Endodermal cell (in vitro differentiated cells): ENCODE measurements around the gene PLAGL1. TPM values are rescaled to one million over a fixed set of nuclear protein-coding genes. Genes with fewer than 3 reads are reported as not detected.

ENCODE experiments used
- DNase-seq: peaks from one replicate; pipeline ENCODE4 v3.0.0-alpha.2; 2017
- H3K27ac ChIP-seq: 2 replicates; pipeline ENCODE4 v1.5.1; 2013; ENCODE audit warnings: mild to moderate bottlenecking, low read depth, low read length, moderate library complexity
- H3K27me3 ChIP-seq: 2 replicates; pipeline ENCODE4 v1.6.1; 2013; ENCODE audit warnings: mild to moderate bottlenecking, low read length, moderate library complexity; ENCODE audit not compliant: insufficient read depth, control insufficient read depth, poor library complexity, severe bottlenecking
- H3K36me3 ChIP-seq: 2 replicates; pipeline ENCODE4 v1.7.0; 2013; ENCODE audit warnings: mild to moderate bottlenecking, low read length, moderate library complexity; ENCODE audit not compliant: control insufficient read depth, insufficient read depth
- H3K4me1 ChIP-seq: one replicate; pipeline ENCODE4 v1.7.0; 2013; ENCODE audit warnings: low read length; ENCODE audit not compliant: control insufficient read depth, insufficient read depth
- H3K4me3 ChIP-seq: 2 replicates; pipeline ENCODE4 v1.5.1; 2013; ENCODE audit warnings: mild to moderate bottlenecking, low read length, moderate library complexity
- H3K9ac ChIP-seq: 2 replicates; pipeline ENCODE4 v1.6.1; 2013; ENCODE audit warnings: mild to moderate bottlenecking, low read length, moderate library complexity; ENCODE audit not compliant: poor library complexity, severe bottlenecking; ENCODE audit errors: extremely low read depth
- H3K9me3 ChIP-seq: 2 replicates; pipeline ENCODE4 v1.6.1; 2013; ENCODE audit warnings: mild to moderate bottlenecking, low read length, moderate library complexity; ENCODE audit not compliant: control insufficient read depth
- H3K27ac Mint-ChIP-seq: 2 replicates; pipeline ENCODE4 v1.8.0; 2020; ENCODE audit warnings: mixed read lengths
- H3K27me3 Mint-ChIP-seq: 2 replicates; pipeline ENCODE4 v1.8.0; 2021; ENCODE audit warnings: mild to moderate bottlenecking, mixed read lengths; ENCODE audit not compliant: insufficient read depth
- H3K36me3 Mint-ChIP-seq: 2 replicates; pipeline ENCODE4 v1.8.0; 2020; ENCODE audit warnings: low read depth, mixed read lengths
- H3K4me1 Mint-ChIP-seq: 2 replicates; pipeline ENCODE4 v1.8.0; 2020; ENCODE audit warnings: mixed read lengths
- H3K4me3 Mint-ChIP-seq: 2 replicates; pipeline ENCODE4 v1.8.0; 2020; ENCODE audit warnings: mild to moderate bottlenecking, moderate library complexity, mixed read lengths
- H3K9me3 Mint-ChIP-seq: 2 replicates; pipeline ENCODE4 v1.8.0; 2020; ENCODE audit warnings: mild to moderate bottlenecking, mixed read lengths
- CTCF ChIP-seq: fragments of 200-600 bp; sonication (generic); conservative IDR thresholded peaks from 2 replicates; pipeline ENCODE4 v1.5.0; 2021; ENCODE audit warnings: antibody characterized with exemption, mild to moderate bottlenecking
- WGBS, 2 experiments: methylation state at CpG; one replicate each; pipeline versions ENCODE4 v1.1.5 to v1.1.7; 2013; ENCODE audit warnings: missing lambda C conversion rate in 2 of 2, mixed read lengths in 1 of 2; ENCODE audit not compliant: insufficient coverage in 1 of 2, insufficient read length in 1 of 2; 5-methylcytosine and 5-hydroxymethylcytosine counted together
- total RNA-seq, 2 donors: library from RNA; stranded (reverse); fragmentation: NEBNext Ultra II Directional in 1 of 2; extraction: Animal tissue kit (Norgen Biotek cat#: 25700) in 1 of 2; gene quantifications; 2 replicates in 1 of 2; 3 replicates in 1 of 2; pipeline ENCODE4 v1.2.1, GENCODE V29; 2021

Gene PLAGL1
- total RNA-seq, 2 donors from 2014 or later, result 1.4 to 1.6 TPM

- TF ChIP-seq CTCF, result no peak
- no peak for DNase-seq
- Mint-ChIP-seq H3K4me3 (no peak overlapping the region), H3K4me1 (peaks cover 12% of the 10 kb centered on the region), H3K27me3 (no peaks in the 10 kb centered on the region), H3K36me3 (no peaks in the 10 kb centered on the region), H3K9me3 (no peaks in the 10 kb centered on the region), H3K27ac (no peak overlapping the region)
- Histone ChIP-seq H3K4me1 (peaks cover 12% of the 10 kb centered on the region), H3K9me3 (no peaks in the 10 kb centered on the region), H3K27ac (no peak overlapping the region), H3K27me3 (no peaks in the 10 kb centered on the region), H3K4me3 (no peak overlapping the region), H3K9ac (no peak overlapping the region), H3K36me3 (no peaks in the 10 kb centered on the region)
- WGBS, 2 experiments, result 86 to 91% methylated on average over 2 of the region's 2 CpGs
These were observed 107.7 kb downstream of the PLAGL1 start for GRCh38 chr6:143900358-143900757.

DNA sequence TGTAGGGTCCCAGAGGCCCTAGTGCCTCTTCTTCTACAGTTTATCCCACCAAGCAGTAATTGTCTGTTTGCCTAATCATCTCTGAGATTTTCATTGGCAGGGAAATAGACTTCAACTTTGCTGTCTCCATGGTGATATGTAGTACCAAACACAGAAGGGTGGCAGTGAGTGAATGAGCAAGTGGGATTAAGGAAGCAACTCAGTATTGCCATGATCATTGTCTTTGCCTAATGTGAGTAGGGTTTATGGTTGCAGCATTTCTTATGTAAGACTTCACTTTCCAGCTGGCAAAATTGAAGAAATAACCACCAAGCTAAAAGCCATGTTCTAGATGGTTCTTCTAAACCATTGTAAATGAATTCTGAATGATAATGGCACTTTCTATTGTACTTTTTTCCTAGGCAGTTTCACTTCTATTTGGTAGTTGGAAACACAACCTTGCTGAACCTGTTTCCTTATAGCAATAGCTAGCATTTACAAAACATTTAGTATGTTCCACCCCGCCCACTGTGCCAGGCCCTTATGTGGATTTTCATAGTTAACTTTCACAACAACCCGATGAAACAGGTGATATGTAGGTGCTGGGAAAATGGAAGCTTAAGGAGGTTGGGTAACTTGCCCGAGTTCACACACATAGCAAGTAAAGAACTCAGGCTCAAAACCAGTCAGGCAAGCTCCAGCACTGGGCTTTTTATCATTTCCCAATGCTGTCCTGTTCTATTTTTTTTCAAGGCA is 111.8 kb downstream of the PLAGL1 start:
- 93% methylated on average over 2 to 3 of the region's 3 CpGs for WGBS, 2 experiments
- TF ChIP-seq CTCF, result no peak
- H3K4me3 ChIP-seq, result no peak overlapping the region

DNA sequence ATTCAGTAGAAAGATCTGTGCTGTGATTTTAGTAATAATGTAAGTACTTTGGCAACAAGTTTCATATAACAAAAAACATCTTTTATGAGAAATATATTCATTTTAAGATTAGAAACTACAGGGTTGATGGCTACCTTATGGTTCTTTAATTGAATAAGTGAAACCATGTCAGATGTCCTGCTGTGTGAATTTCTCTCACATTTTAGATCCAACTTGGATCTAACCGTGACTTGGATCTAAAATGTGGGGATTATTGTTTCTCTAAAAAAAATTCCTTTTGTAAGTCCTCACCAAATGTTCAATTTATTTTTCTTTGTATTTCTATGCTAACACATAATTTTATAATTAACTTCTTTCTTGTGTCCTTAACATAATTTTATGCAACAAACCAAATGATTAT is 113.4 kb downstream of the PLAGL1 start:
- no peaks in the 10 kb centered on the region for H3K9me3 ChIP-seq
- no peaks in the 10 kb centered on the region for H3K9me3 Mint-ChIP-seq
- no peaks in the 10 kb centered on the region for H3K27me3 ChIP-seq
- H3K27ac Mint-ChIP-seq, result no peak overlapping the region
- DNase-seq, result no peak
- H3K4me3 Mint-ChIP-seq, result no peak overlapping the region
- no peaks in the 10 kb centered on the region for H3K27me3 Mint-ChIP-seq
- H3K27ac ChIP-seq, result no peak overlapping the region
- no peaks in the 10 kb centered on the region for H3K36me3 ChIP-seq
- H3K4me1 Mint-ChIP-seq, result no peaks in the 10 kb centered on the region
- H3K4me3 ChIP-seq, result no peak overlapping the region
- no peaks in the 10 kb centered on the region for H3K36me3 Mint-ChIP-seq
- TF ChIP-seq CTCF, result no peak
- no peak overlapping the region for H3K9ac ChIP-seq
- WGBS, 2 experiments, result 100% methylated on average over 1 of the region's 1 CpG; no CpG with 5 or more reads in 1 of the 2 experiments
- no peaks in the 10 kb centered on the region for H3K4me1 ChIP-seq

More for the DNA sequence above, 111.8 kb downstream of the PLAGL1 start:
- Histone ChIP-seq H3K36me3 (no peaks in the 10 kb centered on the region), H3K9ac (no peak overlapping the region), H3K27me3 (no peaks in the 10 kb centered on the region), H3K9me3 (no peaks in the 10 kb centered on the region), H3K27ac (no peak overlapping the region), H3K4me1 (no peaks in the 10 kb centered on the region)
- H3K36me3 Mint-ChIP-seq, result no peaks in the 10 kb centered on the region
- no peak overlapping the region for H3K4me3 Mint-ChIP-seq
- no peak for DNase-seq
- H3K9me3 Mint-ChIP-seq, result no peaks in the 10 kb centered on the region
- H3K4me1 Mint-ChIP-seq, result no peaks in the 10 kb centered on the region
- peak overlapping the region; percentile 13 for H3K27ac Mint-ChIP-seq
- no peaks in the 10 kb centered on the region for H3K27me3 Mint-ChIP-seq

Other genes with a start within 250 kb of the PLAGL1 start
- 10 to 100 TPM; 26.3 to 30.8 TPM for gene LTV1, start 164.9 kb downstream of the PLAGL1 start, total RNA-seq
- not detected for gene ZC2HC1B, start 143.8 kb downstream of the PLAGL1 start, total RNA-seq
- gene SF3B5, start 87.3 kb upstream of the PLAGL1 start, total RNA-seq, result 100 to 1,000 TPM; 124 to 138 TPM
- under 1 TPM in 1 of 2 donors, not detected in 1; 0.29 TPM for gene STX11, start 142.3 kb upstream of the PLAGL1 start, total RNA-seq